C4-2B (cell line): ENCODE measurements around the gene INPP4B.

Experiments used
- H3K27ac ChIP-seq: fragments of 450-650 bp; 2 replicates; pipeline ENCODE4 v1.5.1; 2017
- CTCF ChIP-seq: fragments of 450-650 bp; conservative IDR thresholded peaks from 2 replicates; pipeline ENCODE4 v1.5.1; 2017; ENCODE audit warnings: mild to moderate bottlenecking
- ZFX ChIP-seq: fragments of 450-650 bp; IDR thresholded peaks from 2 replicates; pipeline ENCODE4 v1.6.1; 2017

Gene INPP4B

GRCh38 chr4:142144813-142145212, 701.3 kb downstream of the INPP4B start:
- no peak for TF ChIP-seq ZFX
- TF ChIP-seq CTCF = no peak
- H3K27ac ChIP-seq = no peak overlapping the region

DNA sequence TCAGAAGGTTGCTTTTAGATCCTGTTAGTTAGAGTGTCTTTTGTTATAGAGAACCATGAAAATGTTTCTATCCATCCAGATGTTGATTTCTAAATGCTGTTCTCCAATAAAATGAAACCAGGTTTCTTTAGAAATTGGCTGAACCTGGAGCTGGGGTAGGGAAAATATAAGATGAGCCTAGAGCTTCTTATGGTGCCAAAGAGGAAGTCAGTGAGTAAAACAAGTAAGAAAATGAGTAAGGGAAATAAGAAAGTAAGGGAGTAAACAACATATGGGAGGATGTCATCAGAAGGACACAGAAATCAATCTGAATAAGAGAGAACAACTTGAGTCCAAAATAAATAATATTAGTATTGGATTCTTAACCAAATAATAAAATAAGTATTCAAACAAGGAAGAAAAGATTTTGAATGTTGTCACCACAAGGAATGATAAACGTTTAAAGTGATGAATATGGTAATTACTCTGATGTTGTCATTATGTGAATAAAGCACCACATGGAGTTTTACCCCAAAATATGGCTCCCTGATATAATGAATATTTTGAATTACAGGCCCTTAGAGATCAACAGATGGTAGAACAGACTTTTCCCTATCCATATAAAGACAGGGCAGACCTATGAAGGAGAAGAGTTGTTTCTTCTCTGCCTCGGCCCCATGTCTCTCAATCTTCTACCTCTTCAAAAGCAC, 703.6 kb downstream of the INPP4B start:
- TF ChIP-seq CTCF (no peak), ZFX (no peak)
- H3K27ac ChIP-seq = no peak overlapping the region

DNA sequence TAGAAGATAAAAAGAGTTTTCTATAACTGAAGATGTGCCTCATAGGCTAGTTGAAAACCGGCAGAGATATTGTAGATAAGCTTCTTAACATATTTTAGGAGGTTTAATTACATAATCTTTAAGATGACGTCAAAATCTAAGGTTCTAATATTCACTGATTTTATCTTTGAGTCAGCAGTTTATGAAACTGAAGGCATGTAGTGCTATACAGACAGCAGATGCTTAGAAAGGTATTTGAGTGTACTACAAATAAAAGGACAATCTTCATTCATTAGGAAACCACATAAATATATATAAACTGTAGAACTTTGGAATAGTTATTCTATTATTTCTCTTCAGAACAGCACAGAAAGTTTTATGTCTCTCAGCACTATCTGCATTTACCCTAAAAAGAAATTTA, 704.9 kb downstream of the INPP4B start:
- TF ChIP-seq ZFX (no peak), CTCF (no peak)
- no peak overlapping the region for H3K27ac ChIP-seq

DNA sequence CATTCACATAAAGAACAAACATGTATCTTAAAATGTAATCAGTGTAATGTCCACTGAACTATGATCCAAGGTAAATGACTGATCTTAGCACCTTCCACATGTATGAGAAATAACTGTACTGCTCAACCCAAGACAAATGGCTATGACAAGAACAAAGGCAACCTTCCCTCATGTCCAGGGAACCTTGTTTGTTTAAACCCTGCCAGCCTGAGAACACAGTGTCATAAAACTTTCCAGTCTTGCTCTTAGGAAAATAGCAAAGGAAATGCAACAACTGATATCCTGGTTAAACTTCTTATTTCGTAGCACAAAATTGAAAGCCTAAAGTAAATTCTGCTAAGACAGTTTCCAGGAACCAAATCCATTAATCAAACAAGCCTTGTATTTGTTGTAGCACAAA, 715.4 kb downstream of the INPP4B start:
- no peak for TF ChIP-seq CTCF
- TF ChIP-seq ZFX = no peak

GRCh38 chr4:142129931-142130330, 716.2 kb downstream of the INPP4B start:
- no peak overlapping the region; the same call in 1 of the 2 replicates for H3K27ac ChIP-seq
- TF ChIP-seq CTCF = no peak
- no peak for TF ChIP-seq ZFX

More for the DNA sequence above, 715.4 kb downstream of the INPP4B start:
- H3K27ac ChIP-seq = no peak overlapping the region; the same call in 1 of the 2 replicates

GRCh38 chr4:142129473-142129872, 716.6 kb downstream of the INPP4B start:
- H3K27ac ChIP-seq = no peak overlapping the region
- TF ChIP-seq ZFX (no peak), CTCF (no peak)

- H3K27ac ChIP-seq = no peak overlapping the region
- TF ChIP-seq CTCF = no peak
- TF ChIP-seq ZFX = no peak
Measured at GRCh38 chr4:142128529-142128928, 717.6 kb downstream of the INPP4B start.
